H9 (cell line): ENCODE measurements around the gene DBR1. TPM values are rescaled to one million over a fixed set of nuclear protein-coding genes. Genes with fewer than 3 reads are reported as not detected.

ENCODE experiments used
- DNase-seq: peaks from one replicate; pipeline ENCODE4 v3.0.0-alpha.2; 2017
- H2AFZ ChIP-seq: one replicate; pipeline ENCODE4 v1.6.1; 2013; ENCODE audit warnings: mild to moderate bottlenecking, low read length, control low read depth, moderate library complexity
- H2AK5ac ChIP-seq: 2 replicates; pipeline ENCODE4 v1.6.1; 2013; ENCODE audit warnings: low read length, control low read depth, mixed read lengths; ENCODE audit not compliant: insufficient read length
- H2BK120ac ChIP-seq: one replicate; pipeline ENCODE4 v1.6.1; 2013; ENCODE audit warnings: low read depth, mild to moderate bottlenecking, low read length, control low read depth, inconsistent platforms; ENCODE audit not compliant: poor library complexity, severe bottlenecking
- H2BK12ac ChIP-seq: 2 replicates; pipeline ENCODE4 v1.6.1; 2013; ENCODE audit warnings: low read length, control low read depth, mixed read lengths, low read depth; ENCODE audit not compliant: insufficient read length
- H2BK15ac ChIP-seq: 2 replicates; pipeline ENCODE4 v1.6.1; 2013; ENCODE audit warnings: low read depth, low read length, control low read depth
- H2BK20ac ChIP-seq: one replicate; pipeline ENCODE4 v1.6.1; 2013; ENCODE audit warnings: low read depth, mild to moderate bottlenecking, low read length, control low read depth, inconsistent platforms; ENCODE audit not compliant: poor library complexity, severe bottlenecking
- H2BK5ac ChIP-seq: 2 replicates; pipeline ENCODE4 v1.6.1; 2013; ENCODE audit warnings: low read length, control low read depth, mixed read lengths; ENCODE audit not compliant: insufficient read length
- H3K14ac ChIP-seq: 2 replicates; pipeline ENCODE4 v1.6.1; 2013; ENCODE audit warnings: low read length, control low read depth; ENCODE audit not compliant: insufficient read depth
- H3K18ac ChIP-seq: 2 replicates; pipeline ENCODE4 v1.6.1; 2013; ENCODE audit warnings: low read depth, mild to moderate bottlenecking, mixed read lengths, low read length, control low read depth; ENCODE audit not compliant: insufficient read length
- H3K23ac ChIP-seq: 2 replicates; pipeline ENCODE4 v1.6.1; 2013; ENCODE audit warnings: low read length, control low read depth, mixed read lengths, low read depth; ENCODE audit not compliant: insufficient read length
- H3K23me2 ChIP-seq: 2 replicates; pipeline ENCODE4 v1.6.1; 2013; ENCODE audit warnings: low read depth, mild to moderate bottlenecking, mixed read lengths, low read length, control low read depth; ENCODE audit not compliant: insufficient read length, poor library complexity, severe bottlenecking
- H3K27ac ChIP-seq: 2 replicates; pipeline ENCODE4 v1.5.1; 2013; ENCODE audit warnings: low read length, control low read depth, mixed read lengths, low read depth; ENCODE audit not compliant: insufficient read length
- H3K27me3 ChIP-seq: 2 replicates; pipeline ENCODE4 v1.6.1; 2013; ENCODE audit warnings: low read length, control low read depth, inconsistent platforms; ENCODE audit not compliant: insufficient read depth
- H3K4ac ChIP-seq: 2 replicates; pipeline ENCODE4 v1.6.1; 2013; ENCODE audit warnings: low read depth, mild to moderate bottlenecking, control low read depth, inconsistent platforms, low read length, moderate library complexity
- H3K4me1 ChIP-seq: 2 replicates; pipeline ENCODE4 v1.6.1; 2013; ENCODE audit warnings: low read length, control low read depth, inconsistent platforms; ENCODE audit not compliant: insufficient read depth
- H3K4me2 ChIP-seq: 2 replicates; pipeline ENCODE4 v1.6.1; 2013; ENCODE audit warnings: low read length, control low read depth, mixed read lengths; ENCODE audit not compliant: insufficient read length, insufficient read depth
- H3K56ac ChIP-seq: 2 replicates; pipeline ENCODE4 v1.6.1; 2013; ENCODE audit warnings: low read depth, mild to moderate bottlenecking, mixed read lengths, low read length, control low read depth; ENCODE audit not compliant: insufficient read length
- H3K79me1 ChIP-seq: 2 replicates; pipeline ENCODE4 v1.6.1; 2013; ENCODE audit warnings: low read depth, mild to moderate bottlenecking, moderate library complexity, low read length, control low read depth, inconsistent platforms; ENCODE audit not compliant: insufficient read depth, poor library complexity, severe bottlenecking
- H3K79me2 ChIP-seq: 2 replicates; pipeline ENCODE4 v1.6.1; 2013; ENCODE audit warnings: low read length, control low read depth, inconsistent platforms; ENCODE audit not compliant: insufficient read depth
- H3K9ac ChIP-seq: 2 replicates; pipeline ENCODE4 v1.6.1; 2013; ENCODE audit warnings: low read length, control low read depth, mixed read lengths; ENCODE audit not compliant: insufficient read length; ENCODE audit errors: extremely low read depth
- H3K9me3 ChIP-seq: one replicate; pipeline ENCODE4 v1.6.1; 2013; ENCODE audit warnings: low read depth, low read length, inconsistent platforms; ENCODE audit not compliant: control insufficient read depth
- H3T11ph ChIP-seq: one replicate; pipeline ENCODE4 v1.6.1; 2013; ENCODE audit warnings: mild to moderate bottlenecking, low read length, control low read depth, inconsistent platforms
- H4K20me1 ChIP-seq: one replicate; pipeline ENCODE4 v1.6.1; 2013; ENCODE audit not compliant: control insufficient read depth, insufficient read length, insufficient read depth
- H4K5ac ChIP-seq: 2 replicates; pipeline ENCODE4 v1.6.1; 2013; ENCODE audit warnings: low read depth, mild to moderate bottlenecking, mixed read lengths, low read length, control low read depth; ENCODE audit not compliant: insufficient read length
- H4K8ac ChIP-seq: replicated peaks from 2 replicates; pipeline ENCODE4 v1.6.1; 2013; ENCODE audit warnings: low read length, control low read depth, mixed read lengths, low read depth; ENCODE audit not compliant: insufficient read length
- H4K91ac ChIP-seq: 2 replicates; pipeline ENCODE4 v1.6.1; 2013; ENCODE audit warnings: low read depth, mild to moderate bottlenecking, moderate library complexity, mixed read lengths, low read length, control low read depth; ENCODE audit not compliant: insufficient read length
- H3K27ac Mint-ChIP-seq, 3 experiments: 2 replicates in 2 of 3; 3 replicates in 1 of 3; pipeline ENCODE4 v1.8.0; 2020 to 2021; ENCODE audit warnings: mixed read lengths in 3 of 3, mild to moderate bottlenecking in 1 of 3, moderate library complexity in 1 of 3
- H3K27me3 Mint-ChIP-seq: 2 replicates; pipeline ENCODE4 v1.8.0; 2021; ENCODE audit warnings: low read depth, mild to moderate bottlenecking, moderate library complexity, mixed read lengths
- H3K36me3 Mint-ChIP-seq, 3 experiments: 2 replicates in 2 of 3; 3 replicates in 1 of 3; pipeline ENCODE4 v1.8.0; 2020 to 2021; ENCODE audit warnings: low read depth in 3 of 3, mixed read lengths in 3 of 3; ENCODE audit not compliant: insufficient read depth in 1 of 3
- H3K4me1 Mint-ChIP-seq, 2 experiments: 2 replicates each; pipeline ENCODE4 v1.8.0; 2020; ENCODE audit warnings: mixed read lengths in 2 of 2
- H3K4me3 Mint-ChIP-seq, 2 experiments: 2 replicates in 1 of 2; 3 replicates in 1 of 2; pipeline ENCODE4 v1.8.0; 2020 to 2021; ENCODE audit warnings: mild to moderate bottlenecking in 2 of 2, mixed read lengths in 2 of 2, moderate library complexity in 1 of 2
- H3K9me3 Mint-ChIP-seq, 2 experiments: 2 replicates in 1 of 2; 3 replicates in 1 of 2; pipeline ENCODE4 v1.8.0; 2020; ENCODE audit warnings: mild to moderate bottlenecking in 2 of 2, mixed read lengths in 2 of 2, moderate library complexity in 1 of 2
- CTCF ChIP-seq: fragments of 200-600 bp; sonication (generic); conservative IDR thresholded peaks from 3 replicates; pipeline ENCODE4 v1.8.0; 2021; ENCODE audit warnings: antibody characterized with exemption, mild to moderate bottlenecking
- WGBS: extraction: QIAGEN DNeasy Blood & Tissue Kit; methylation state at CpG from one replicate; pipeline ENCODE4 v1.1.7; 2013; ENCODE audit warnings: missing lambda C conversion rate, low lambda C conversion rate, mixed read lengths; ENCODE audit not compliant: insufficient read length; ENCODE audit errors: extremely low coverage; 5-methylcytosine and 5-hydroxymethylcytosine counted together
- total RNA-seq: library from RNA; stranded (reverse); gene quantifications from 2 replicates; pipeline ENCODE4 v1.2.1, GENCODE V29; 2021

DBR1 gene
- total RNA-seq, 1 experiment from 2014 or later = 21.6 TPM

GRCh38 chr3:138113326-138113725 lies 61.4 kb downstream of the DBR1 start:
- Mint-ChIP-seq H3K4me3 (peak overlapping the region; percentile 40 to 93), H3K27me3 (peaks cover 2% of the 10 kb centered on the region; the same call in 1 of the 2 replicates), H3K9me3 (peaks cover 3 to 8% of the 10 kb centered on the region in 2 experiments; a peak in 4 of 5 replicates), H3K27ac (peak overlapping the region in 2 of 3 experiments; percentile 16 to 58; a peak in 2 of 7 replicates), H3K4me1 (peaks cover 30 to 31% of the 10 kb centered on the region in 2 experiments), H3K36me3 (peaks cover 0 to 20% (median 4%) of the 10 kb centered on the region in 3 experiments)
- Histone ChIP-seq H4K91ac (no peak overlapping the region), H3K14ac (no peak overlapping the region), H3K56ac (no peak overlapping the region), H3K4me1 (no peaks in the 10 kb centered on the region), H3T11ph (no peak overlapping the region), H3K9ac (no peak overlapping the region), H3K23me2 (peaks cover 7% of the 10 kb centered on the region), H4K8ac (no peak overlapping the region), H2AFZ (no peak overlapping the region), H4K20me1 (peaks cover 2% of the 10 kb centered on the region), H3K18ac (no peak overlapping the region), H3K9me3 (no peaks in the 10 kb centered on the region), H2BK5ac (no peak overlapping the region), H2BK120ac (no peak overlapping the region), H3K4ac (no peak overlapping the region), H4K5ac (no peak overlapping the region), H2BK15ac (no peak overlapping the region), H3K27ac (no peak overlapping the region), H3K4me2 (no peak overlapping the region), H3K27me3 (no peaks in the 10 kb centered on the region), H3K79me2 (no peaks in the 10 kb centered on the region), H2BK20ac (no peak overlapping the region), H3K23ac (no peak overlapping the region), H2AK5ac (no peak overlapping the region), H3K79me1 (no peaks in the 10 kb centered on the region), H2BK12ac (no peak overlapping the region)
- peak; percentile 48 for DNase-seq
- no peak for TF ChIP-seq CTCF
- no CpG with 5 or more reads among the region's 1 CpG for WGBS
